ENCODE measurements around the gene PDE4D. TPM values are rescaled to one million over a fixed set of nuclear protein-coding genes. Genes with fewer than 3 reads are reported as not detected.

PDE4D gene
- total RNA-seq, 2 experiments from 2014 or later: 164 to 175 TPM

- Mint-ChIP-seq H3K4me3 (no peak overlapping the region), H3K9me3 (no peaks in the 10 kb centered on the region), H3K27ac (no peak overlapping the region), H3K36me3 (ENCODE audit: low read depth) (no peaks in the 10 kb centered on the region), H3K27me3 (no peaks in the 10 kb centered on the region), H3K4me1 (ENCODE audit: low read depth) (no peaks in the 10 kb centered on the region)
- Histone ChIP-seq H3K9me3 (ENCODE audit: control insufficient read depth in 1 of 2, insufficient read depth in 1 of 2, low read length in 2 of 2) (no peaks in the 10 kb centered on the region), H3K4me3 (ENCODE audit: low read length) (no peak overlapping the region), H3K27me3 (ENCODE audit: control insufficient read depth in 1 of 2, insufficient read depth in 2 of 2, low read length in 2 of 2) (no peaks in the 10 kb centered on the region), H3K4me1 (ENCODE audit: insufficient read depth, low read length) (no peaks in the 10 kb centered on the region), H3K36me3 (ENCODE audit: insufficient read depth, low read length) (no peaks in the 10 kb centered on the region), H3K27ac (ENCODE audit: low read depth in 1 of 2, low read length in 2 of 2) (no peak overlapping the region)
- ATAC-seq (ENCODE audit: poor library complexity) (no peak), DNase-seq (no peak)
- no peak for TF ChIP-seq CTCF (IDR thresholded peaks at IDR 0.05)
- ChIA-PET CTCF (no interaction called here), POLR2A (no interaction called here)
- intact Hi-C loops (cut with DNase I, micrococcal nuclease): no loop called here
Measured at GRCh38 chr5:59532979-59533729, 360.4 kb downstream of the PDE4D start.

- no peak overlapping the region for H3K27ac Mint-ChIP-seq
- CTCF ChIA-PET: no interaction called here
- H3K4me3 Mint-ChIP-seq: no peak overlapping the region
- Histone ChIP-seq H3K4me3 (ENCODE audit: low read length) (no peak overlapping the region), H3K9me3 (ENCODE audit: control insufficient read depth in 1 of 2, insufficient read depth in 1 of 2, low read length in 2 of 2) (no peaks in the 10 kb centered on the region), H3K4me1 (ENCODE audit: insufficient read depth, low read length) (no peaks in the 10 kb centered on the region), H3K27ac (ENCODE audit: low read depth in 1 of 2, low read length in 2 of 2) (no peak overlapping the region), H3K27me3 (ENCODE audit: control insufficient read depth in 1 of 2, insufficient read depth in 2 of 2, low read length in 2 of 2) (no peaks in the 10 kb centered on the region), H3K36me3 (ENCODE audit: insufficient read depth, low read length) (no peaks in the 10 kb centered on the region)
- intact Hi-C loops (cut with DNase I, micrococcal nuclease): no loop called here
- DNase-seq: no peak
- H3K27me3 Mint-ChIP-seq: no peaks in the 10 kb centered on the region
- H3K36me3 Mint-ChIP-seq (ENCODE audit: low read depth): no peaks in the 10 kb centered on the region
- no peak for TF ChIP-seq CTCF (IDR thresholded peaks at IDR 0.05)
- POLR2A ChIA-PET: no interaction called here
- peaks cover 1% of the 10 kb centered on the region for H3K9me3 Mint-ChIP-seq
- no peaks in the 10 kb centered on the region for H3K4me1 Mint-ChIP-seq (ENCODE audit: low read depth)
- no peak for ATAC-seq (ENCODE audit: poor library complexity)
Measured at GRCh38 chr5:59529239-59529638, 364.3 kb downstream of the PDE4D start.

GRCh38 chr5:59528202-59528862 is 365.2 kb downstream of the PDE4D start:
- no peaks in the 10 kb centered on the region for H3K27me3 Mint-ChIP-seq
- intact Hi-C loops (cut with DNase I, micrococcal nuclease): no loop called here
- ChIA-PET POLR2A (interaction anchor here (0.7 kb wide), 1 partner anchor 107 kb away, joined by 3 read pairs; no protein-coding TSS in a partner anchor), CTCF (no interaction called here)
- Histone ChIP-seq H3K4me1 (ENCODE audit: insufficient read depth, low read length) (no peaks in the 10 kb centered on the region), H3K36me3 (ENCODE audit: insufficient read depth, low read length) (no peaks in the 10 kb centered on the region), H3K9me3 (ENCODE audit: control insufficient read depth in 1 of 2, insufficient read depth in 1 of 2, low read length in 2 of 2) (no peaks in the 10 kb centered on the region), H3K27ac (ENCODE audit: low read depth in 1 of 2, low read length in 2 of 2) (no peak overlapping the region), H3K27me3 (ENCODE audit: control insufficient read depth in 1 of 2, insufficient read depth in 2 of 2, low read length in 2 of 2) (no peaks in the 10 kb centered on the region), H3K4me3 (ENCODE audit: low read length) (no peak overlapping the region)
- no peaks in the 10 kb centered on the region for H3K36me3 Mint-ChIP-seq (ENCODE audit: low read depth)
- no peak for TF ChIP-seq CTCF (IDR thresholded peaks at IDR 0.05)
- peaks cover 4% of the 10 kb centered on the region for H3K9me3 Mint-ChIP-seq
- H3K27ac Mint-ChIP-seq: no peak overlapping the region
- no peak for ATAC-seq (ENCODE audit: poor library complexity)
- no peak overlapping the region for H3K4me3 Mint-ChIP-seq
- no peak for DNase-seq
- no peaks in the 10 kb centered on the region for H3K4me1 Mint-ChIP-seq (ENCODE audit: low read depth)
